ENCODE data around the gene WDR41. TPM values are rescaled to one million over a fixed set of nuclear protein-coding genes. Genes with fewer than 3 reads are reported as not detected.

The WDR41 gene
- polyA plus RNA-seq, 1 donor from 2014 or later = 87.6 TPM

DNA sequence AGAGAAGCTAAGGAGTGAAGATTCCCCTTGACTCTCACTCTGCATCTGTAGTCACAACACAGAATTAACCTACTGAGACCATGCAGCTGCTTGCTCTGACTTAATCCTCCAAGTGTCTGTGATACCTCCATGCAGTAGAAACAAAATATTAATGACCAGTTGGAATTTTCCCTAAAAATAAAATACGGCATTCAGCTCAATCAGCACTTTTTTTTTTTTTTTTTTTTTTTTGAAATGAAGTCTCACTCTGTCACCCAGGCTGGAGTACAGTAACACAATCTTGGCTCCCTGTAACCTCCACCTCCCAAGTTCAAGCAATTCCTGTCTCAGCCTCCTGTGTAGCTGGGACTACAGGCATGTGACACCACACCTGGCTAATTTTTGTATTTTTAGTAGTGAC, 48.4 kb downstream of the WDR41 start:
- H3F3A ChIP-seq (ENCODE audit: insufficient read depth, low read length, poor library complexity, severe bottlenecking) = no peaks in the 10 kb centered on the region
- H3K9me3 ChIP-seq (ENCODE audit: low read length) = no peaks in the 10 kb centered on the region
- no peak overlapping the region for H3K4me3 ChIP-seq (ENCODE audit: low read length)
- no peak overlapping the region for H3K9ac ChIP-seq (ENCODE audit: low read length)
- H3K9me2 ChIP-seq (ENCODE audit: insufficient read depth, low read length) = no peaks in the 10 kb centered on the region
- no peak overlapping the region for H3K27ac ChIP-seq (ENCODE audit: low read length)
- H2AFZ ChIP-seq (ENCODE audit: low read depth, low read length) = no peak overlapping the region
- TF ChIP-seq EZH2 (IDR thresholded peaks at IDR 0.05; ENCODE audit: borderline replicate concordance, insufficient read depth, low read length, poor library complexity, severe bottlenecking) (no peak), POLR2AphosphoS5 (IDR thresholded peaks at IDR 0.05) (no peak), RAD21 (conservative IDR thresholded peaks at IDR 0.05) (no peak), TAF1 (IDR thresholded peaks at IDR 0.05; ENCODE audit: low read depth) (no peak), MXI1 (conservative IDR thresholded peaks at IDR 0.05; ENCODE audit: poor library complexity, severe bottlenecking) (no peak), EP300 (conservative IDR thresholded peaks at IDR 0.05; ENCODE audit: poor library complexity, severe bottlenecking) (no peak), SMC3 (conservative IDR thresholded peaks at IDR 0.05; ENCODE audit: poor library complexity) (no peak)
- TF ChIP-seq, protein P1, sequence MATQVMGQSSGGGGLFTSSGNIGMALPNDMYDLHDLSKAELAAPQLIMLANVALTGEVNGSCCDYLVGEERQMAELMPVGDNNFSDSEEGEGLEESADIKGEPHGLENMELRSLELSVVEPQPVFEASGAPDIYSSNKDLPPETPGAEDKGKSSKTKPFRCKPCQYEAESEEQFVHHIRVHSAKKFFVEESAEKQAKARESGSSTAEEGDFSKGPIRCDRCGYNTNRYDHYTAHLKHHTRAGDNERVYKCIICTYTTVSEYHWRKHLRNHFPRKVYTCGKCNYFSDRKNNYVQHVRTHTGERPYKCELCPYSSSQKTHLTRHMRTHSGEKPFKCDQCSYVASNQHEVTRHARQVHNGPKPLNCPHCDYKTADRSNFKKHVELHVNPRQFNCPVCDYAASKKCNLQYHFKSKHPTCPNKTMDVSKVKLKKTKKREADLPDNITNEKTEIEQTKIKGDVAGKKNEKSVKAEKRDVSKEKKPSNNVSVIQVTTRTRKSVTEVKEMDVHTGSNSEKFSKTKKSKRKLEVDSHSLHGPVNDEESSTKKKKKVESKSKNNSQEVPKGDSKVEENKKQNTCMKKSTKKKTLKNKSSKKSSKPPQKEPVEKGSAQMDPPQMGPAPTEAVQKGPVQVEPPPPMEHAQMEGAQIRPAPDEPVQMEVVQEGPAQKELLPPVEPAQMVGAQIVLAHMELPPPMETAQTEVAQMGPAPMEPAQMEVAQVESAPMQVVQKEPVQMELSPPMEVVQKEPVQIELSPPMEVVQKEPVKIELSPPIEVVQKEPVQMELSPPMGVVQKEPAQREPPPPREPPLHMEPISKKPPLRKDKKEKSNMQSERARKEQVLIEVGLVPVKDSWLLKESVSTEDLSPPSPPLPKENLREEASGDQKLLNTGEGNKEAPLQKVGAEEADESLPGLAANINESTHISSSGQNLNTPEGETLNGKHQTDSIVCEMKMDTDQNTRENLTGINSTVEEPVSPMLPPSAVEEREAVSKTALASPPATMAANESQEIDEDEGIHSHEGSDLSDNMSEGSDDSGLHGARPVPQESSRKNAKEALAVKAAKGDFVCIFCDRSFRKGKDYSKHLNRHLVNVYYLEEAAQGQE (IDR thresholded peaks at IDR 0.05; ENCODE audit: borderline replicate concordance) = no peak
- TF ChIP-seq, protein P2, sequence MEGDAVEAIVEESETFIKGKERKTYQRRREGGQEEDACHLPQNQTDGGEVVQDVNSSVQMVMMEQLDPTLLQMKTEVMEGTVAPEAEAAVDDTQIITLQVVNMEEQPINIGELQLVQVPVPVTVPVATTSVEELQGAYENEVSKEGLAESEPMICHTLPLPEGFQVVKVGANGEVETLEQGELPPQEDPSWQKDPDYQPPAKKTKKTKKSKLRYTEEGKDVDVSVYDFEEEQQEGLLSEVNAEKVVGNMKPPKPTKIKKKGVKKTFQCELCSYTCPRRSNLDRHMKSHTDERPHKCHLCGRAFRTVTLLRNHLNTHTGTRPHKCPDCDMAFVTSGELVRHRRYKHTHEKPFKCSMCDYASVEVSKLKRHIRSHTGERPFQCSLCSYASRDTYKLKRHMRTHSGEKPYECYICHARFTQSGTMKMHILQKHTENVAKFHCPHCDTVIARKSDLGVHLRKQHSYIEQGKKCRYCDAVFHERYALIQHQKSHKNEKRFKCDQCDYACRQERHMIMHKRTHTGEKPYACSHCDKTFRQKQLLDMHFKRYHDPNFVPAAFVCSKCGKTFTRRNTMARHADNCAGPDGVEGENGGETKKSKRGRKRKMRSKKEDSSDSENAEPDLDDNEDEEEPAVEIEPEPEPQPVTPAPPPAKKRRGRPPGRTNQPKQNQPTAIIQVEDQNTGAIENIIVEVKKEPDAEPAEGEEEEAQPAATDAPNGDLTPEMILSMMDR (IDR thresholded peaks at IDR 0.05; ENCODE audit: poor library complexity, severe bottlenecking) = no peak
- no peaks in the 10 kb centered on the region for H3K36me3 ChIP-seq (ENCODE audit: insufficient read depth, low read length)
- no peaks in the 10 kb centered on the region for H3K79me2 ChIP-seq (replicated peaks; ENCODE audit: insufficient read depth, low read length)
- no peaks in the 10 kb centered on the region for H4K20me1 ChIP-seq (ENCODE audit: insufficient read depth)
- no peaks in the 10 kb centered on the region for H3K27me3 ChIP-seq (ENCODE audit: insufficient read depth, low read depth, low read length)
- H3K4me2 ChIP-seq (ENCODE audit: low read length) = no peak overlapping the region

DNA sequence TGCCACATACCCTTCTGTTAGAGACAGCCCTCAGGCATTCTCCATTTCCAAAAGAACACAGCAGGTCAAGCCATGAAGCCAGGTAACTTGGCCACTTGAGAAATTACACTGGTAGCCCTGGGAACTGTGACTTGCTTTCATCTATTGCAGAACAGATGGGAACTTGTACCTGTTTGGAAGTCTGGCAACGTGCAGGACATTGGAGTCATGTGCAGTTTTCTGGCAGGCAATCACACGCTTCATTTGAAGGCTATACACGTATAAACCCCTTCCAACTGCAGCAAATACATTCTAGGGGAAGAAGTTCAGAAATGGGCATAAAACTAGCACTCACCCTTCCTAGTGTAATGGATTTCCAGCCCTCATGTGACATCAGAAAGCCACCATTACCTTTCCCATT, 54.0 kb downstream of the WDR41 start:
- no peaks in the 10 kb centered on the region for H3K9me2 ChIP-seq (ENCODE audit: insufficient read depth, low read length)
- H2AFZ ChIP-seq (ENCODE audit: low read depth, low read length) = no peak overlapping the region
- no peaks in the 10 kb centered on the region for H3K9me3 ChIP-seq (ENCODE audit: low read length)
- H3K4me3 ChIP-seq (ENCODE audit: low read length) = no peak overlapping the region
- no peaks in the 10 kb centered on the region for H3K79me2 ChIP-seq (replicated peaks; ENCODE audit: insufficient read depth, low read length)
- H3K36me3 ChIP-seq (ENCODE audit: insufficient read depth, low read length) = no peaks in the 10 kb centered on the region
- no peaks in the 10 kb centered on the region for H3K27me3 ChIP-seq (ENCODE audit: insufficient read depth, low read depth, low read length)
- H3K4me2 ChIP-seq (ENCODE audit: low read length) = no peak overlapping the region
- no peak overlapping the region for H3K27ac ChIP-seq (ENCODE audit: low read length)
- TF ChIP-seq SMC3 (conservative IDR thresholded peaks at IDR 0.05; ENCODE audit: poor library complexity) (no peak), EZH2 (IDR thresholded peaks at IDR 0.05; ENCODE audit: borderline replicate concordance, insufficient read depth, low read length, poor library complexity, severe bottlenecking) (no peak), POLR2AphosphoS5 (IDR thresholded peaks at IDR 0.05) (no peak), EP300 (conservative IDR thresholded peaks at IDR 0.05; ENCODE audit: poor library complexity, severe bottlenecking) (no peak), RAD21 (conservative IDR thresholded peaks at IDR 0.05) (no peak)
- TF ChIP-seq, protein P2 (IDR thresholded peaks at IDR 0.05; ENCODE audit: poor library complexity, severe bottlenecking) = no peak
- TF ChIP-seq, protein P1 (IDR thresholded peaks at IDR 0.05; ENCODE audit: borderline replicate concordance) = no peak
- no peaks in the 10 kb centered on the region for H4K20me1 ChIP-seq (ENCODE audit: insufficient read depth)
- no peaks in the 10 kb centered on the region for H3F3A ChIP-seq (ENCODE audit: insufficient read depth, low read length, poor library complexity, severe bottlenecking)
- H3K9ac ChIP-seq (ENCODE audit: low read length) = no peak overlapping the region
